Liver (tissue), 9 donors: ENCODE measurements around the gene SYNGR1. TPM values are rescaled to one million over a fixed set of nuclear protein-coding genes. Genes with fewer than 3 reads are reported as not detected.
A peak's percentile ranks its signal among the peaks of the same experiment; 100 is the strongest.

Experiments used
- DNase-seq: peaks from one replicate; pipeline ENCODE4 v3.0.0-alpha.2; 2017; ENCODE audit warnings: low spot score
- H3K27ac ChIP-seq, 2 donors: one replicate each; pipeline ENCODE4 v1.7.0; 2013; ENCODE audit warnings: inconsistent platforms in 2 of 2, low read length in 2 of 2, control low read depth in 1 of 2, low read depth in 1 of 2, mild to moderate bottlenecking in 1 of 2
- H3K27me3 ChIP-seq, 4 donors: one replicate each; pipeline versions ENCODE4 v1.6.1 to v1.7.0; 2013; ENCODE audit warnings: low read length in 3 of 4, inconsistent platforms in 1 of 4, mild to moderate bottlenecking in 1 of 4, moderate library complexity in 1 of 4; ENCODE audit not compliant: control insufficient read depth in 4 of 4, insufficient read depth in 4 of 4
- H3K36me3 ChIP-seq, 4 donors: one replicate each; pipeline versions ENCODE4 v1.6.1 to v1.7.0; 2013; ENCODE audit warnings: low read length in 3 of 4, mild to moderate bottlenecking in 3 of 4, low read depth in 1 of 4, moderate library complexity in 1 of 4; ENCODE audit not compliant: control insufficient read depth in 4 of 4, insufficient read depth in 3 of 4
- H3K4me1 ChIP-seq, 4 donors: one replicate each; pipeline versions ENCODE4 v1.6.1 to v1.7.0; 2013; ENCODE audit warnings: low read length in 3 of 4, mild to moderate bottlenecking in 3 of 4, moderate library complexity in 1 of 4; ENCODE audit not compliant: control insufficient read depth in 4 of 4, insufficient read depth in 4 of 4
- H3K4me3 ChIP-seq, 3 donors: one replicate each; pipeline versions ENCODE4 v1.6.1 to v1.7.0; 2013; ENCODE audit warnings: low read length in 3 of 3, control low read depth in 1 of 3, low read depth in 1 of 3, mild to moderate bottlenecking in 1 of 3
- H3K9ac ChIP-seq, 2 donors: one replicate each; pipeline ENCODE4 v1.7.0; 2013; ENCODE audit warnings: low read length in 2 of 2, mild to moderate bottlenecking in 2 of 2, moderate library complexity in 2 of 2, control low read depth in 1 of 2, low read depth in 1 of 2
- H3K9me3 ChIP-seq, 4 donors: one replicate each; pipeline versions ENCODE4 v1.6.1 to v1.7.0; 2013; ENCODE audit warnings: low read length in 3 of 4; ENCODE audit not compliant: control insufficient read depth in 4 of 4
- EGR1 ChIP-seq, 2 donors: IDR thresholded peaks; 2 replicates each; pipeline ENCODE4 v1.6.1; 2016 to 2018; ENCODE audit warnings: antibody characterized with exemption in 2 of 2, low read depth in 2 of 2
- FOXA1 ChIP-seq: IDR thresholded peaks from 2 replicates; pipeline ENCODE4 v1.6.1; 2016; ENCODE audit warnings: antibody characterized with exemption
- FOXA2 ChIP-seq: IDR thresholded peaks from 2 replicates; pipeline ENCODE4 v1.6.1; 2016; ENCODE audit warnings: antibody characterized with exemption
- HNF4A ChIP-seq, 2 donors: conservative IDR thresholded peaks; 2 replicates each; pipeline ENCODE4 v1.6.1; 2016; ENCODE audit warnings: antibody characterized with exemption in 2 of 2, mild to moderate bottlenecking in 2 of 2
- HNF4G ChIP-seq: IDR thresholded peaks from 2 replicates; pipeline ENCODE4 v1.6.1; 2016; ENCODE audit warnings: antibody characterized with exemption
- JUND ChIP-seq, 2 donors: IDR thresholded peaks; 2 replicates each; pipeline ENCODE4 v1.6.1; 2016; ENCODE audit warnings: antibody characterized with exemption in 2 of 2
- NR2F2 ChIP-seq: IDR thresholded peaks from 2 replicates; pipeline ENCODE4 v1.6.1; 2016; ENCODE audit warnings: antibody characterized with exemption
- RAD21 ChIP-seq, 2 donors: IDR thresholded peaks; 2 replicates each; pipeline ENCODE4 v1.6.1; 2016; ENCODE audit warnings: antibody characterized with exemption in 2 of 2, mild to moderate bottlenecking in 2 of 2
- RXRA ChIP-seq, 2 donors: IDR thresholded peaks; 2 replicates each; pipeline ENCODE4 v1.6.1; 2017 to 2018; ENCODE audit warnings: antibody characterized with exemption in 2 of 2, mild to moderate bottlenecking in 1 of 2
- SP1 ChIP-seq: IDR thresholded peaks from 2 replicates; pipeline ENCODE4 v1.6.1; 2018; ENCODE audit warnings: antibody characterized with exemption, mild to moderate bottlenecking
- YY1 ChIP-seq: IDR thresholded peaks from 2 replicates; pipeline ENCODE4 v1.6.1; 2016; ENCODE audit warnings: antibody characterized with exemption, mild to moderate bottlenecking
- WGBS: extraction: QIAGEN DNeasy Blood & Tissue Kit; methylation state at CpG from one replicate; pipeline ENCODE4 v1.1.7; 2013; 5-methylcytosine and 5-hydroxymethylcytosine counted together
- polyA plus RNA-seq, 2 donors: library from polyadenylated mRNA; stranded (reverse) in 1 of 2; unstranded in 1 of 2; fragments of 200-250 nt in 1 of 2; fragments of >200 nt in 1 of 2; fragmentation: Nextera tagmentation in 1 of 2; extraction: Ambion mirVana in 1 of 2; gene quantifications; one replicate each; pipeline versions ENCODE4 v1.2.1 to v1.2.3, GENCODE V29; 2013 to 2015
- total RNA-seq, 2 donors: library from RNA; depleted of rRNA; stranded (reverse); fragments of >200 nt; gene quantifications; one replicate each; pipeline ENCODE4 v1.2.3, GENCODE V29; 2014
- TF ChIP-seq, protein P1 (sequence below): IDR thresholded peaks from 2 replicates; pipeline ENCODE4 v1.6.1; 2016; ENCODE audit warnings: antibody characterized with exemption
- TF ChIP-seq, protein P2 (sequence below): IDR thresholded peaks from 2 replicates; pipeline ENCODE4 v1.6.1; 2016; ENCODE audit warnings: antibody characterized with exemption, mild to moderate bottlenecking
- TF ChIP-seq, protein P3 (sequence below): fragments of 150-350 bp; IDR thresholded peaks from 2 replicates; pipeline ENCODE4 v1.5.1; 2017; ENCODE audit warnings: improper control_type of control experiment, low read depth, low read length; ENCODE audit not compliant: missing input control
- TF ChIP-seq, protein P4 (sequence below): IDR thresholded peaks from 2 replicates; pipeline ENCODE4 v1.6.1; 2016; ENCODE audit warnings: antibody characterized with exemption
- donor health status: healthy.
- donor health status: healthy.
- donor health status: healthy.
- donor health status: healthy.
- donor health status: healthy.

The SYNGR1 gene
- total and polyA plus RNA-seq, 4 donors, result 1.8 to 21.9 (median 5.2) TPM

DNA sequence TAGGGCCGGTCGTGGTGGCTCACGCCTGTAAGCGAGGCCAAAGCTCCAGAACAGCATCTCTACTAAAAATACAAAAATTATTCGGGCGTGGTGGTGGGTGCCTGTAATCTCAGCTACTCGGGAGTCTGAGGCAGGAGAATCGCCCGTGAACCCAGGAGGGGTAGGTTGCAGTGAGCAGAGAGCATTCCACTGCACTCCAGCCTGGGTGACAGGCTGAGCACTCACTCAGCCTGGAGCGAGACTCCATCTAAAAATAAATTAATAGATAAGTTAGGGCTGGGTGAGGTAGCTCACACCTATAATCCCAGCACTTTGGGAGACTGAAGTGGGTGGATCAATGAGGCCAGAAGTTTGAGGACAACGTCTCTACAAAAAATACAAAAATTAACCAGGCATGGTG is 39.6 kb downstream of the SYNGR1 start:
- no peaks in the 10 kb centered on the region for H3K9me3 ChIP-seq
- no peak overlapping the region for H3K4me3 ChIP-seq
- peaks cover 0 to 5% (median 4%) of the 10 kb centered on the region in 4 donors for H3K4me1 ChIP-seq
- no peaks in the 10 kb centered on the region for H3K36me3 ChIP-seq
- DNase-seq, result no peak
- no peak overlapping the region for H3K27ac ChIP-seq
- no peaks in the 10 kb centered on the region for H3K27me3 ChIP-seq
- no peak overlapping the region for H3K9ac ChIP-seq
- WGBS, result 92% methylated on average over 11 of the region's 11 CpGs
- TF ChIP-seq, protein P1, sequence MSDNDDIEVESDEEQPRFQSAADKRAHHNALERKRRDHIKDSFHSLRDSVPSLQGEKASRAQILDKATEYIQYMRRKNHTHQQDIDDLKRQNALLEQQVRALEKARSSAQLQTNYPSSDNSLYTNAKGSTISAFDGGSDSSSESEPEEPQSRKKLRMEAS, result no peak
- TF ChIP-seq, protein P2, sequence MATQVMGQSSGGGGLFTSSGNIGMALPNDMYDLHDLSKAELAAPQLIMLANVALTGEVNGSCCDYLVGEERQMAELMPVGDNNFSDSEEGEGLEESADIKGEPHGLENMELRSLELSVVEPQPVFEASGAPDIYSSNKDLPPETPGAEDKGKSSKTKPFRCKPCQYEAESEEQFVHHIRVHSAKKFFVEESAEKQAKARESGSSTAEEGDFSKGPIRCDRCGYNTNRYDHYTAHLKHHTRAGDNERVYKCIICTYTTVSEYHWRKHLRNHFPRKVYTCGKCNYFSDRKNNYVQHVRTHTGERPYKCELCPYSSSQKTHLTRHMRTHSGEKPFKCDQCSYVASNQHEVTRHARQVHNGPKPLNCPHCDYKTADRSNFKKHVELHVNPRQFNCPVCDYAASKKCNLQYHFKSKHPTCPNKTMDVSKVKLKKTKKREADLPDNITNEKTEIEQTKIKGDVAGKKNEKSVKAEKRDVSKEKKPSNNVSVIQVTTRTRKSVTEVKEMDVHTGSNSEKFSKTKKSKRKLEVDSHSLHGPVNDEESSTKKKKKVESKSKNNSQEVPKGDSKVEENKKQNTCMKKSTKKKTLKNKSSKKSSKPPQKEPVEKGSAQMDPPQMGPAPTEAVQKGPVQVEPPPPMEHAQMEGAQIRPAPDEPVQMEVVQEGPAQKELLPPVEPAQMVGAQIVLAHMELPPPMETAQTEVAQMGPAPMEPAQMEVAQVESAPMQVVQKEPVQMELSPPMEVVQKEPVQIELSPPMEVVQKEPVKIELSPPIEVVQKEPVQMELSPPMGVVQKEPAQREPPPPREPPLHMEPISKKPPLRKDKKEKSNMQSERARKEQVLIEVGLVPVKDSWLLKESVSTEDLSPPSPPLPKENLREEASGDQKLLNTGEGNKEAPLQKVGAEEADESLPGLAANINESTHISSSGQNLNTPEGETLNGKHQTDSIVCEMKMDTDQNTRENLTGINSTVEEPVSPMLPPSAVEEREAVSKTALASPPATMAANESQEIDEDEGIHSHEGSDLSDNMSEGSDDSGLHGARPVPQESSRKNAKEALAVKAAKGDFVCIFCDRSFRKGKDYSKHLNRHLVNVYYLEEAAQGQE, result no peak
- TF ChIP-seq HNF4A (conservative IDR thresholded peaks at IDR 0.05), result no peak
- TF ChIP-seq, protein P3, sequence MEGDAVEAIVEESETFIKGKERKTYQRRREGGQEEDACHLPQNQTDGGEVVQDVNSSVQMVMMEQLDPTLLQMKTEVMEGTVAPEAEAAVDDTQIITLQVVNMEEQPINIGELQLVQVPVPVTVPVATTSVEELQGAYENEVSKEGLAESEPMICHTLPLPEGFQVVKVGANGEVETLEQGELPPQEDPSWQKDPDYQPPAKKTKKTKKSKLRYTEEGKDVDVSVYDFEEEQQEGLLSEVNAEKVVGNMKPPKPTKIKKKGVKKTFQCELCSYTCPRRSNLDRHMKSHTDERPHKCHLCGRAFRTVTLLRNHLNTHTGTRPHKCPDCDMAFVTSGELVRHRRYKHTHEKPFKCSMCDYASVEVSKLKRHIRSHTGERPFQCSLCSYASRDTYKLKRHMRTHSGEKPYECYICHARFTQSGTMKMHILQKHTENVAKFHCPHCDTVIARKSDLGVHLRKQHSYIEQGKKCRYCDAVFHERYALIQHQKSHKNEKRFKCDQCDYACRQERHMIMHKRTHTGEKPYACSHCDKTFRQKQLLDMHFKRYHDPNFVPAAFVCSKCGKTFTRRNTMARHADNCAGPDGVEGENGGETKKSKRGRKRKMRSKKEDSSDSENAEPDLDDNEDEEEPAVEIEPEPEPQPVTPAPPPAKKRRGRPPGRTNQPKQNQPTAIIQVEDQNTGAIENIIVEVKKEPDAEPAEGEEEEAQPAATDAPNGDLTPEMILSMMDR, result no peak
- TF ChIP-seq HNF4G, result no peak
- TF ChIP-seq, protein P4, sequence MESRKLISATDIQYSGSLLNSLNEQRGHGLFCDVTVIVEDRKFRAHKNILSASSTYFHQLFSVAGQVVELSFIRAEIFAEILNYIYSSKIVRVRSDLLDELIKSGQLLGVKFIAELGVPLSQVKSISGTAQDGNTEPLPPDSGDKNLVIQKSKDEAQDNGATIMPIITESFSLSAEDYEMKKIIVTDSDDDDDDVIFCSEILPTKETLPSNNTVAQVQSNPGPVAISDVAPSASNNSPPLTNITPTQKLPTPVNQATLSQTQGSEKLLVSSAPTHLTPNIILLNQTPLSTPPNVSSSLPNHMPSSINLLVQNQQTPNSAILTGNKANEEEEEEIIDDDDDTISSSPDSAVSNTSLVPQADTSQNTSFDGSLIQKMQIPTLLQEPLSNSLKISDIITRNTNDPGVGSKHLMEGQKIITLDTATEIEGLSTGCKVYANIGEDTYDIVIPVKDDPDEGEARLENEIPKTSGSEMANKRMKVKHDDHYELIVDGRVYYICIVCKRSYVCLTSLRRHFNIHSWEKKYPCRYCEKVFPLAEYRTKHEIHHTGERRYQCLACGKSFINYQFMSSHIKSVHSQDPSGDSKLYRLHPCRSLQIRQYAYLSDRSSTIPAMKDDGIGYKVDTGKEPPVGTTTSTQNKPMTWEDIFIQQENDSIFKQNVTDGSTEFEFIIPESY, result no peak
- TF ChIP-seq EGR1 (IDR thresholded peaks at IDR 0.05; ENCODE audit: low read depth in 2 of 2), result no peak
- TF ChIP-seq RAD21 (IDR thresholded peaks at IDR 0.05), result no peak
- no peak for TF ChIP-seq JUND (IDR thresholded peaks at IDR 0.05)
- no peak for TF ChIP-seq SP1
- TF ChIP-seq FOXA2, result no peak
- TF ChIP-seq YY1, result no peak

DNA sequence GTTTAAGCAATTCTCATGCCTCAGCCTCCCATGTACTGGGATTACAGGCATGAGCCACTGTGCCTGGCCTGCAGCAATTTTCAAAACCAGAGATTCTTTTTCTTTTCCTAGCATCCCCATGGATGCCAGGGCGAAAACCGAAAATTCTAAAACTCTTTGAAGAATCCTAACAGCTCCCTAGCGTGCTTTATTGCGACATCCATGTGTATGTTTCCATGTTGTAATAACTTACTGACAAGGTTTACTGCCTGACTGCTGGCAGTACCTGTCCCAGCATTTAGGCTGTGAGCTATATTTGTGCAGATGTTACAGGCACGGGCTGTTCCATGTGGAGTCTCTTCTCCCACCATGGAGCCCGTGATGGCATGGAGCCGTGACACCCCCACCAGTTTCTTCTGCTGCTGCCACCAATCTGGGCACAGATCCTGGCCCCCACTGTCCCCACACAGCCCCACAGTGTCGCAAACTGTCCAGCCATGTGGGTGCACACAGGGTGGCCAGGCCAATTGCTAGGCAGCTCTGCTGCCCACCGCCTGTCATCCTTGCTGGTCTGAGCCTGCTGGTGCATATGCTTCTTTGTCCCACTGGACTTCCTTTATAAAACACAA is 42.7 kb downstream of the SYNGR1 start:
- H3K27me3 ChIP-seq, result no peaks in the 10 kb centered on the region
- no peak for DNase-seq
- no peaks in the 10 kb centered on the region for H3K36me3 ChIP-seq
- H3K9ac ChIP-seq, result no peak overlapping the region
- no peaks in the 10 kb centered on the region for H3K9me3 ChIP-seq
- H3K4me3 ChIP-seq, result no peak overlapping the region
- no peak overlapping the region for H3K27ac ChIP-seq
- TF ChIP-seq HNF4A (conservative IDR thresholded peaks at IDR 0.05), result peak in 1 of 2 donors; percentile 8
- TF ChIP-seq FOXA1, result peak; percentile 24
- TF ChIP-seq, protein P4, result no peak
- TF ChIP-seq NR2F2, result no peak
- TF ChIP-seq SP1, result peak; percentile 34
- TF ChIP-seq EGR1 (IDR thresholded peaks at IDR 0.05; ENCODE audit: low read depth in 2 of 2), result peak in 1 of 2 donors; percentile 23
- peak in 1 of 2 donors; percentile 9 for TF ChIP-seq RXRA (IDR thresholded peaks at IDR 0.05)
- TF ChIP-seq FOXA2, result no peak
- 58% methylated on average over 9 of the region's 9 CpGs for WGBS
- peaks cover 0 to 5% (median 4%) of the 10 kb centered on the region in 4 donors for H3K4me1 ChIP-seq
